GM12878 (cell line): ENCODE results near the gene LCOR.

ENCODE experiments used
- FOXM1 ChIP-seq: IDR thresholded peaks from 2 replicates; pipeline ENCODE4 v1.6.1; 2012; ENCODE audit warnings: low read depth, mild to moderate bottlenecking, inconsistent platforms, low read length, moderate library complexity
- IKZF2 ChIP-seq, 2 experiments: fragments of 450-650 bp; IDR thresholded peaks; 2 replicates each; pipeline ENCODE4 v1.6.1; 2017; ENCODE audit warnings: mild to moderate bottlenecking in 2 of 2, moderate library complexity in 2 of 2
- JUND ChIP-seq: IDR thresholded peaks from 2 replicates; pipeline ENCODE4 v1.6.1; 2012; ENCODE audit warnings: low read depth, mild to moderate bottlenecking, low read length, improper control_type of control experiment, moderate library complexity
- MXI1 ChIP-seq: fragments of 150-350 bp; IDR thresholded peaks from 2 replicates; pipeline ENCODE4 v1.6.1; 2011; ENCODE audit warnings: low read depth, mild to moderate bottlenecking, inconsistent platforms, low read length, improper control_type of control experiment

- no peak for TF ChIP-seq IKZF2 (IDR thresholded peaks at IDR 0.05)
- TF ChIP-seq FOXM1: no peak
- no peak for TF ChIP-seq MXI1
- TF ChIP-seq JUND: no peak
Observed at GRCh38 chr10:96838529-96838928, 6.4 kb downstream of the LCOR start.
